ENCODE data around the gene SCYGR7. TPM values are rescaled to one million over a fixed set of nuclear protein-coding genes. Genes with fewer than 3 reads are reported as not detected.
"Not testable (repeated sequence)": the region's sequence is repeated elsewhere in the genome, so short reads cannot be mapped to it uniquely, and the experiment has no call there.

Gene SCYGR7
- total RNA-seq, 3 donors from 2014 or later (not counting 1 experiment from before 2014, with no cell fraction given), result not detected

DNA sequence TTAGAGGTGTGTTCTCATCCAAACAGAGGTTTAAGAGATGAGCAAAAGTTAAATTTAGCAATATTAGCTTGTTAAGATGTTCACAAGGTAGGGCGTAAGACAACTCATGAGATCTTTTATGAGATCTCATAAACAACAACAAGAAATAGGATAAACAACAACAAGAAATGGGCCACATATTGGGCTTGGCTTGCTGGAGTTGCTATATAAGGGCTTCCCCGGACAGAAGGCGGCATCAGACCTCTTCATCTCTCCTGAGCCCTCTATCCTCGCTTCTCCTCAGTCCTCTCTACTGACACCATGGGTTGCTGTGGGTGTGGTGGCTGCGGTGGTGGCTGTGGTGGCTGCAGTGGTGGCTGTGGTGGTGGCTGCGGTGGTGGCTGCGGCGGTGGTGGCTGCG, 17.5 kb downstream of the SCYGR7 start, which contains the start of gene SCYGR8:
TSS of gene SCYGR8 (plus strand) at position 301 of the 400 bp plus-strand sequence. CDS start at position 301, 0 bp downstream.
- Mint-ChIP-seq H3K4me1 (no peaks in the 10 kb centered on the region), H3K36me3 (no peaks in the 10 kb centered on the region), H3K27me3 (ENCODE audit: low read depth in 2 of 2) (peaks cover 0 to 3% of the 10 kb centered on the region in 2 donors), H3K27ac (no peak within 1 kb of the TSS), H3K4me3 (no peak within 1 kb of the TSS), H3K9me3 (no peaks in the 10 kb centered on the region)
- no peak within 1 kb of the TSS for H3K27ac ChIP-seq (ENCODE audit: low read length)
- H3K9me3 ChIP-seq (ENCODE audit: control insufficient read depth, insufficient read depth, low read length), result no peaks in the 10 kb centered on the region
- ATAC-seq, result no peak
- DNase-seq, result no peak
- H3K4me1 ChIP-seq (ENCODE audit: control insufficient read depth, insufficient read depth, low read length), result no peaks in the 10 kb centered on the region
- WGBS (ENCODE audit: insufficient coverage), result 100% methylated on average over 1 of the region's 9 CpGs
- TF ChIP-seq, protein P1, sequence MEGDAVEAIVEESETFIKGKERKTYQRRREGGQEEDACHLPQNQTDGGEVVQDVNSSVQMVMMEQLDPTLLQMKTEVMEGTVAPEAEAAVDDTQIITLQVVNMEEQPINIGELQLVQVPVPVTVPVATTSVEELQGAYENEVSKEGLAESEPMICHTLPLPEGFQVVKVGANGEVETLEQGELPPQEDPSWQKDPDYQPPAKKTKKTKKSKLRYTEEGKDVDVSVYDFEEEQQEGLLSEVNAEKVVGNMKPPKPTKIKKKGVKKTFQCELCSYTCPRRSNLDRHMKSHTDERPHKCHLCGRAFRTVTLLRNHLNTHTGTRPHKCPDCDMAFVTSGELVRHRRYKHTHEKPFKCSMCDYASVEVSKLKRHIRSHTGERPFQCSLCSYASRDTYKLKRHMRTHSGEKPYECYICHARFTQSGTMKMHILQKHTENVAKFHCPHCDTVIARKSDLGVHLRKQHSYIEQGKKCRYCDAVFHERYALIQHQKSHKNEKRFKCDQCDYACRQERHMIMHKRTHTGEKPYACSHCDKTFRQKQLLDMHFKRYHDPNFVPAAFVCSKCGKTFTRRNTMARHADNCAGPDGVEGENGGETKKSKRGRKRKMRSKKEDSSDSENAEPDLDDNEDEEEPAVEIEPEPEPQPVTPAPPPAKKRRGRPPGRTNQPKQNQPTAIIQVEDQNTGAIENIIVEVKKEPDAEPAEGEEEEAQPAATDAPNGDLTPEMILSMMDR (IDR thresholded peaks at IDR 0.05), result no peak
- no peaks in the 10 kb centered on the region for H3K27me3 ChIP-seq (ENCODE audit: control insufficient read depth, insufficient read depth, low read length)
- no peaks in the 10 kb centered on the region for H3K36me3 ChIP-seq (ENCODE audit: control insufficient read depth, insufficient read depth, low read length)
- intact Hi-C loops (cut with micrococcal nuclease), result no loop called here
- H3K4me3 ChIP-seq (ENCODE audit: low read length), result no peak within 1 kb of the TSS

DNA sequence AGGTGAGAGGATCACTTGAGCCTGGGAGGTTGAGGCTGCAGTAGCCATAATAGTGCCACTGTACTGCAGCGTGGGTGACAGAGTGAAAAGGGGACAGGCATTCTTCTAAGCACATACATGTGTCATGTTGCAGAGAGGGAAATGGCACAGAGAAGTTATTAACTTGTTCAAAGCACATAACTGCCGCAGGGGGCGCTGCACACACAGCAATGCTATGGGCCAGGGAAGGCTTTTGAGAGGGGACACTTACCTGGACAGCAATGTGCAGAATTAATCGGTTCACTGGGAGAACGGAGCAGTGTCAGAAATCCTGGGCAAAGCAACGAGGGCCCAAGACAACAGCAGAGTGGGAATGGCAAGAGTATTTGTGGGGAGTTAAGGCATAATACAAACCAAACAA, 19.9 kb downstream of the SCYGR7 start:
- no peak overlapping the region for H3K4me3 Mint-ChIP-seq
- TF ChIP-seq, protein P1 (IDR thresholded peaks at IDR 0.05), result no peak
- intact Hi-C loops (cut with micrococcal nuclease), result no loop called here
- no peak for ATAC-seq
- Histone ChIP-seq H3K9me3 (ENCODE audit: control insufficient read depth, insufficient read depth, low read length) (no peaks in the 10 kb centered on the region), H3K27me3 (ENCODE audit: control insufficient read depth, insufficient read depth, low read length) (no peaks in the 10 kb centered on the region), H3K27ac (ENCODE audit: low read length) (no peak overlapping the region), H3K4me1 (ENCODE audit: control insufficient read depth, insufficient read depth, low read length) (no peaks in the 10 kb centered on the region), H3K4me3 (ENCODE audit: low read length) (no peak overlapping the region), H3K36me3 (ENCODE audit: control insufficient read depth, insufficient read depth, low read length) (no peaks in the 10 kb centered on the region)
- H3K36me3 Mint-ChIP-seq, result no peaks in the 10 kb centered on the region
- WGBS (ENCODE audit: insufficient coverage), result 85% methylated on average over 6 of the region's 6 CpGs
- H3K4me1 Mint-ChIP-seq, result no peaks in the 10 kb centered on the region
- no peak overlapping the region for H3K27ac Mint-ChIP-seq
- H3K9me3 Mint-ChIP-seq, result no peaks in the 10 kb centered on the region
- peaks cover 0 to 3% of the 10 kb centered on the region in 2 donors for H3K27me3 Mint-ChIP-seq (ENCODE audit: low read depth in 2 of 2)
- DNase-seq, result no peak

GRCh38 chr2:227756261-227756660, 28.1 kb downstream of the SCYGR7 start:
- intact Hi-C loops (cut with micrococcal nuclease); H3K9me3 ChIP-seq (ENCODE audit: control insufficient read depth, insufficient read depth, low read length); H3K36me3 Mint-ChIP-seq; DNase-seq; H3K27ac Mint-ChIP-seq; H3K4me3 Mint-ChIP-seq; ATAC-seq; H3K9me3 Mint-ChIP-seq; H3K36me3 ChIP-seq (ENCODE audit: control insufficient read depth, insufficient read depth, low read length); H3K4me1 Mint-ChIP-seq; H3K4me1 ChIP-seq (ENCODE audit: control insufficient read depth, insufficient read depth, low read length); H3K27me3 ChIP-seq (ENCODE audit: control insufficient read depth, insufficient read depth, low read length); H3K4me3 ChIP-seq (ENCODE audit: low read length); H3K27ac ChIP-seq (ENCODE audit: low read length); H3K27me3 Mint-ChIP-seq (ENCODE audit: low read depth in 2 of 2): not testable (repeated sequence)
- 60% methylated on average over 3 of the region's 4 CpGs for WGBS (ENCODE audit: insufficient coverage)

GRCh38 chr2:227759411-227760118, 31.4 kb downstream of the SCYGR7 start:
- no peak overlapping the region for H3K27ac ChIP-seq (ENCODE audit: low read length)
- intact Hi-C loops (cut with micrococcal nuclease), result loop anchor here (10.0 kb wide), 1 partner anchor 395 kb away; no protein-coding TSS in a partner anchor
- no peaks in the 10 kb centered on the region for H3K4me1 ChIP-seq (ENCODE audit: control insufficient read depth, insufficient read depth, low read length)
- H3K9me3 ChIP-seq (ENCODE audit: control insufficient read depth, insufficient read depth, low read length), result no peaks in the 10 kb centered on the region
- H3K27ac Mint-ChIP-seq, result no peak overlapping the region
- 71% methylated on average over 13 of the region's 13 CpGs for WGBS (ENCODE audit: insufficient coverage)
- H3K4me3 Mint-ChIP-seq, result no peak overlapping the region
- ATAC-seq (no peak), DNase-seq (no peak)
- no peak overlapping the region for H3K4me3 ChIP-seq (ENCODE audit: low read length)
- no peaks in the 10 kb centered on the region for H3K27me3 Mint-ChIP-seq (ENCODE audit: low read depth in 2 of 2)
- H3K36me3 ChIP-seq (ENCODE audit: control insufficient read depth, insufficient read depth, low read length), result no peaks in the 10 kb centered on the region
- H3K36me3 Mint-ChIP-seq, result no peaks in the 10 kb centered on the region
- TF ChIP-seq, protein P1 (IDR thresholded peaks at IDR 0.05), result no peak
- no peaks in the 10 kb centered on the region for H3K4me1 Mint-ChIP-seq
- H3K27me3 ChIP-seq (ENCODE audit: control insufficient read depth, insufficient read depth, low read length), result no peaks in the 10 kb centered on the region
- no peaks in the 10 kb centered on the region for H3K9me3 Mint-ChIP-seq
